AG04449 (cell line): ENCODE measurements around the gene TEDC2.

ENCODE experiments used
- CTCF ChIA-PET: fragments of 350-600 bp; formaldehyde crosslinking; extraction: SDS; loops from one replicate; lab custom pipeline; 2021; ENCODE audit warnings: antibody characterized with exemption; lab: Yijun Ruan, JAX
- POLR2A ChIA-PET: fragments of 400-600, 350-600 bp; formaldehyde crosslinking; extraction: SDS; loops from one replicate; lab custom pipeline; 2020; ENCODE audit warnings: antibody characterized with exemption, inconsistent platforms; lab: Yijun Ruan, JAX
- DNase-seq: peaks from one replicate; pipeline ENCODE4 v3.0.0-alpha.2; 2010; ENCODE audit warnings: low read depth, low spot score
- H3K4me3 ChIP-seq: 2 replicates; pipeline ENCODE4 v1.5.1; 2011; ENCODE audit warnings: low read depth, mild to moderate bottlenecking, control low read depth, low read length
- TF ChIP-seq, protein P1 (sequence below): IDR thresholded peaks from one replicate; pipeline ENCODE4 v1.5.1; 2011; ENCODE audit warnings: mild to moderate bottlenecking, moderate library complexity, low read length, control low read depth, inconsistent platforms; ENCODE audit not compliant: insufficient read depth; ENCODE audit errors: missing control alignments

TEDC2 gene

GRCh38 chr16:2473446-2473926 lies 13.6 kb downstream of the TEDC2 start:
- no peak for DNase-seq
- peak overlapping the region; percentile 78 for H3K4me3 ChIP-seq
- TF ChIP-seq, protein P1, sequence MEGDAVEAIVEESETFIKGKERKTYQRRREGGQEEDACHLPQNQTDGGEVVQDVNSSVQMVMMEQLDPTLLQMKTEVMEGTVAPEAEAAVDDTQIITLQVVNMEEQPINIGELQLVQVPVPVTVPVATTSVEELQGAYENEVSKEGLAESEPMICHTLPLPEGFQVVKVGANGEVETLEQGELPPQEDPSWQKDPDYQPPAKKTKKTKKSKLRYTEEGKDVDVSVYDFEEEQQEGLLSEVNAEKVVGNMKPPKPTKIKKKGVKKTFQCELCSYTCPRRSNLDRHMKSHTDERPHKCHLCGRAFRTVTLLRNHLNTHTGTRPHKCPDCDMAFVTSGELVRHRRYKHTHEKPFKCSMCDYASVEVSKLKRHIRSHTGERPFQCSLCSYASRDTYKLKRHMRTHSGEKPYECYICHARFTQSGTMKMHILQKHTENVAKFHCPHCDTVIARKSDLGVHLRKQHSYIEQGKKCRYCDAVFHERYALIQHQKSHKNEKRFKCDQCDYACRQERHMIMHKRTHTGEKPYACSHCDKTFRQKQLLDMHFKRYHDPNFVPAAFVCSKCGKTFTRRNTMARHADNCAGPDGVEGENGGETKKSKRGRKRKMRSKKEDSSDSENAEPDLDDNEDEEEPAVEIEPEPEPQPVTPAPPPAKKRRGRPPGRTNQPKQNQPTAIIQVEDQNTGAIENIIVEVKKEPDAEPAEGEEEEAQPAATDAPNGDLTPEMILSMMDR = no peak
- POLR2A ChIA-PET = no interaction called here
- CTCF ChIA-PET = interaction anchor here (0.6 to 1.9 kb wide), 8 partner anchors 8 to 258 kb away, joined by 3 to 8 read pairs (median 4); no protein-coding TSS in a partner anchor

GRCh38 chr16:2473999-2474876 lies 14.3 kb downstream of the TEDC2 start:
- TF ChIP-seq, protein P1 = peak; percentile 2
- CTCF ChIA-PET = interaction anchor here (0.8 to 1.8 kb wide), 8 partner anchors 9 to 258 kb away, joined by 3 to 8 read pairs (median 3); partner anchors contain the start of gene TEDC2
- DNase-seq = no peak

DNA sequence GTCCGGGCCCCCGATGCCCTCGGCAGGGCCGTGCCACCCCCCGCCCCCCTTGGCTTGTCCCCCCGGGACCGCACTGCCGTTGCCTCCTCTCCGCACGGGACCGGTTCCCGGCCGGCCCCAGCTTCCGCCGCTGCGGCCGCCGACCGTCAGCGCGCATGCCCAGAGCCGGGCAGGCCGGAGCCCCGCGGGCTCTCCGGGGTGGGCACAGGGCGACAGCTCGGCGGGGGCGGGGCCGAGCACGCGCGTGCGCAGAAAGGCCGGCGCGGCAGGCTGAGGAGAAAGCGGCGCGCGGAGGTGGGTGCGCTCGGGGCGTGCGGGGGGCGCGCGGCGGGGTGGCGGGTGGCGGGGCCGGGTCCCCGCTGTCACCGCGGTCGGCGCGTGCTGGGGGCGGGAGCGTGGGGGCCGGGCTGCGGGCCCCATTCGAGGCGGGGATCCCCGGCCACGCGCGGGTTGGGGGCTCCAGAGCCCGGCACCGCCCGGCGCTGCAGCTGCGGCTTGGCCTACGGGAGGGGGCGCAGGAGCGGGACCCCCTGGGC lies 15.0 kb downstream of the TEDC2 start, which contains the start of gene TBC1D24:
TSS of gene TBC1D24 (plus strand) at position 251 of the 536 bp plus-strand sequence. CDS start 21,022 bp downstream, outside the sequence.
- ChIA-PET POLR2A (interaction anchor here (1.0 to 1.6 kb wide), 4 partner anchors 8 to 134 kb away, joined by 3 to 6 read pairs (median 5); partner anchors contain the start of genes ABCA3 and TEDC2), CTCF (interaction anchor here (0.8 to 1.8 kb wide), 5 partner anchors 10 to 27 kb away, joined by 3 to 8 read pairs (median 3); partner anchors contain the start of gene TEDC2)
- DNase-seq = no peak
- peak within 1 kb of the TSS; percentile 78 for H3K4me3 ChIP-seq
- TF ChIP-seq, protein P1 = no peak

More at GRCh38 chr16:2473999-2474876, 14.3 kb downstream of the TEDC2 start:
- H3K4me3 ChIP-seq = peak overlapping the region; percentile 78
- POLR2A ChIA-PET = interaction anchor here (1.0 to 1.6 kb wide), 4 partner anchors 9 to 134 kb away, joined by 3 to 6 read pairs (median 5); partner anchors contain the start of genes ABCA3 and TEDC2

GRCh38 chr16:2475413-2476344 lies 15.8 kb downstream of the TEDC2 start:
- CTCF ChIA-PET = interaction anchor here (1.1 to 1.8 kb wide), 4 partner anchors 9 to 26 kb away, joined by 3 to 8 read pairs (median 6); no protein-coding TSS in a partner anchor
- POLR2A ChIA-PET = interaction anchor here (1.0 to 1.6 kb wide), 4 partner anchors 8 to 135 kb away, joined by 3 to 6 read pairs (median 5); partner anchors contain the start of genes ABCA3 and TEDC2
- DNase-seq = no peak
- TF ChIP-seq, protein P1 = no peak
- H3K4me3 ChIP-seq = peak overlapping the region; percentile 78

DNA sequence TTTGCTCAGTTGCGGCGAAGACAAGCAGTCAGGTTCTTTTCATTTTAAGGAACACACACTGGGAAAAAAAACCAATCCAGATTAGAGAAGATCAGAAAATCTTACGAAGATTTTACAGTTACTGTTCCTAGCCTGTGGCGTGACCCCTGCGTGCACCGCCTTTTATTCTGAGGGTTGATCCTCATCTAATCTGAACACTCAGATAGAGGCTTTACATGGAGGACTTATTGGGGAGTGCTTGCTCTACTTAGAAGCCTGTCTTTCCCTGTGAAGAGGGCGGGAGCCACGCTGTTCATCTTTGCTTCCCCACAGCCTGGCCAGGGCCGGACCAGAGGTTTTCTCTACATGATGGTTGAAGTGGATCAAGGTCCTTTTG lies 16.4 kb downstream of the TEDC2 start:
- CTCF ChIA-PET = interaction anchor here (1.6 to 1.8 kb wide), 2 partner anchors 22 to 24 kb away, joined by 4 to 10 read pairs; no protein-coding TSS in a partner anchor
- peak overlapping the region; percentile 78 for H3K4me3 ChIP-seq
- TF ChIP-seq, protein P1 = no peak
- DNase-seq = no peak
- POLR2A ChIA-PET = no interaction called here
